Measurements from ENCODE around the gene S100A12. TPM values are rescaled to one million over a fixed set of nuclear protein-coding genes. Genes with fewer than 3 reads are reported as not detected.

Gene S100A12
- polyA plus RNA-seq, 1 of the 3 experiments (the other 2 are of a cell fraction), result not detected

GRCh38 chr1:153386500-153386901 is 11.1 kb upstream of the S100A12 start:
- ChIA-PET POLR2A (no interaction called here), CTCF (no interaction called here)
- peaks cover 7% of the 10 kb centered on the region; the same call in 1 of the 2 replicates for H3K27me3 ChIP-seq (ENCODE audit: insufficient read depth)
- H2AFZ ChIP-seq (ENCODE audit: low read depth), result no peak overlapping the region
- no peaks in the 10 kb centered on the region for H3K4me1 ChIP-seq (ENCODE audit: control insufficient read depth in 1 of 2, insufficient read depth in 2 of 2, low read depth in 1 of 2, low read length in 1 of 2)
- no peaks in the 10 kb centered on the region for H3K36me3 ChIP-seq (replicated peaks in 1 of 2; ENCODE audit: control insufficient read depth in 1 of 2, insufficient read depth in 2 of 2, low read length in 1 of 2)
- no peaks in the 10 kb centered on the region for H3K79me2 ChIP-seq (ENCODE audit: insufficient read depth)
- 23% methylated on average over 5 of the region's 5 CpGs for WGBS (ENCODE audit: low lambda C conversion rate)
- H3F3A ChIP-seq (replicated peaks; ENCODE audit: insufficient read depth), result no peaks in the 10 kb centered on the region
- H3K9me3 ChIP-seq, result no peaks in the 10 kb centered on the region
- DNase-seq, result no peak
- no peaks in the 10 kb centered on the region for H4K20me1 ChIP-seq (ENCODE audit: insufficient read depth)
- no peak overlapping the region for H3K4me3 ChIP-seq (ENCODE audit: low read depth in 2 of 2, low read length in 1 of 2)
- no peak overlapping the region for H3K9ac ChIP-seq
- no peaks in the 10 kb centered on the region for H3K9me2 ChIP-seq
- TF ChIP-seq RAD21 (IDR thresholded peaks at IDR 0.05; ENCODE audit: low read length) (no peak), JUND (IDR thresholded peaks at IDR 0.05) (no peak), NFIC (IDR thresholded peaks at IDR 0.05; ENCODE audit: borderline replicate concordance) (no peak), REST (IDR thresholded peaks at IDR 0.05; ENCODE audit: low read depth, low read length) (no peak), CHD2 (IDR thresholded peaks at IDR 0.05; ENCODE audit: low read length, partially characterized antibody) (no peak), RXRA (IDR thresholded peaks at IDR 0.05; ENCODE audit: borderline replicate concordance, low read depth) (no peak), RCOR1 (IDR thresholded peaks at IDR 0.05; ENCODE audit: low read length) (no peak), RFX5 (IDR thresholded peaks at IDR 0.05; ENCODE audit: low read length) (no peak), PBX3 (IDR thresholded peaks at IDR 0.05) (no peak), IRF3 (IDR thresholded peaks at IDR 0.05; ENCODE audit: low read depth, low read length) (no peak), FOSL2 (IDR thresholded peaks at IDR 0.05; ENCODE audit: borderline replicate concordance, low read depth) (no peak), CTCF (IDR thresholded peaks at IDR 0.05) (no peak), POLR2AphosphoS5 (IDR thresholded peaks at IDR 0.05; ENCODE audit: low read depth, low read length) (no peak), SMC3 (IDR thresholded peaks at IDR 0.05; ENCODE audit: low read depth, low read length) (no peak), ELF1 (IDR thresholded peaks at IDR 0.05) (no peak), EZH2phosphoT487 (IDR thresholded peaks at IDR 0.05; ENCODE audit: borderline replicate concordance, low read depth) (no peak), NRF1 (IDR thresholded peaks at IDR 0.05; ENCODE audit: low read depth, low read length) (no peak)
- TF ChIP-seq, protein P1, sequence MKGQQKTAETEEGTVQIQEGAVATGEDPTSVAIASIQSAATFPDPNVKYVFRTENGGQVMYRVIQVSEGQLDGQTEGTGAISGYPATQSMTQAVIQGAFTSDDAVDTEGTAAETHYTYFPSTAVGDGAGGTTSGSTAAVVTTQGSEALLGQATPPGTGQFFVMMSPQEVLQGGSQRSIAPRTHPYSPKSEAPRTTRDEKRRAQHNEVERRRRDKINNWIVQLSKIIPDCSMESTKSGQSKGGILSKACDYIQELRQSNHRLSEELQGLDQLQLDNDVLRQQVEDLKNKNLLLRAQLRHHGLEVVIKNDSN (IDR thresholded peaks at IDR 0.05; ENCODE audit: borderline replicate concordance, low read depth), result no peak
- TF ChIP-seq, protein P2, sequence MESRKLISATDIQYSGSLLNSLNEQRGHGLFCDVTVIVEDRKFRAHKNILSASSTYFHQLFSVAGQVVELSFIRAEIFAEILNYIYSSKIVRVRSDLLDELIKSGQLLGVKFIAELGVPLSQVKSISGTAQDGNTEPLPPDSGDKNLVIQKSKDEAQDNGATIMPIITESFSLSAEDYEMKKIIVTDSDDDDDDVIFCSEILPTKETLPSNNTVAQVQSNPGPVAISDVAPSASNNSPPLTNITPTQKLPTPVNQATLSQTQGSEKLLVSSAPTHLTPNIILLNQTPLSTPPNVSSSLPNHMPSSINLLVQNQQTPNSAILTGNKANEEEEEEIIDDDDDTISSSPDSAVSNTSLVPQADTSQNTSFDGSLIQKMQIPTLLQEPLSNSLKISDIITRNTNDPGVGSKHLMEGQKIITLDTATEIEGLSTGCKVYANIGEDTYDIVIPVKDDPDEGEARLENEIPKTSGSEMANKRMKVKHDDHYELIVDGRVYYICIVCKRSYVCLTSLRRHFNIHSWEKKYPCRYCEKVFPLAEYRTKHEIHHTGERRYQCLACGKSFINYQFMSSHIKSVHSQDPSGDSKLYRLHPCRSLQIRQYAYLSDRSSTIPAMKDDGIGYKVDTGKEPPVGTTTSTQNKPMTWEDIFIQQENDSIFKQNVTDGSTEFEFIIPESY (IDR thresholded peaks at IDR 0.05; ENCODE audit: borderline replicate concordance, low read depth), result no peak
- H3K4me2 ChIP-seq, result no peak overlapping the region
- H3K27ac ChIP-seq (ENCODE audit: low read depth in 2 of 2, low read length in 1 of 2), result no peak overlapping the region

All from SK-N-SH (cell line).